GM19025 (cell line): ENCODE data around the gene CSTF3.
"Not testable (repeated sequence)": the region's sequence is repeated elsewhere in the genome, so short reads cannot be mapped to it uniquely, and the experiment has no call there.

ENCODE experiments used
- ATAC-seq: cut with Tn5 transposase; IDR thresholded peaks from one replicate; pipeline ENCODE4 v1.9.1; 2021; ENCODE audit warnings: mild to moderate bottlenecking, low read depth, moderate library complexity; ENCODE audit not compliant: unreplicated experiment

CSTF3 gene

DNA sequence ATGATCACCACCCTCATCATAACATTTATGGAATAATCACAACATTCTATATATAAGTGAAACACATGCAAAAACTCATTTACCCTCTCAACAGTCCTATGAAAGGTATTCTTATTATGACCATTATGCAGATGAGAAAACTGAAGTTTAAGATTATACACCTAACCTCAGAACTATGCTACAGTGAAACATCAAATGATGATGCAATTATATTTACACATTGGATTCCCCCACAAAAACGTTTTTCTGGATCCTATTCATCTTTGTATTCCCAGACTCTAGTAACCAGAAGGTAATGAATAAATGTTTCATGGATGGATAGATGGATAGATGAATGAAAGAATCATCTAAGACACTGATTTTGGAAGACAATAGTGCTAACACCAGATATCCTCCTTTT, 67.1 kb downstream of the CSTF3 start:
- no peak for ATAC-seq

DNA sequence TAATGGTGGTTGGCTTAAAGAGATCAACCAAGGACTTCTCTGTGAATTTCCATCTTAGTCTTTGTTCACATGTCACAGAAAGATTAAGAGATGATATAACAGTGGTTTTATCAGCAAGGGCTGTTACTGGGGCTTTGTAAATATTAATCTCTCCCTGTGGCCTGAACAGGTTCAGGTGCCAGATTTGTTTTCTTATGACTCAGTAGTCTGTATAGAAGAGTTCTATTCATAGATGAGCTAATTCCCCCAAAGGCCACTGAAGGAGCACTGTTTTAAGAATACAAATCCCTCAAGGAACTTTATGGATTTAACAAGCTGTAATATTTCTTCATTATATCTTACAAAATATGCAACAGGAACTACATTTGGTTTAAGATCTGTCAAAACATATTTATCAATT, 71.5 kb downstream of the CSTF3 start:
- no peak for ATAC-seq

DNA sequence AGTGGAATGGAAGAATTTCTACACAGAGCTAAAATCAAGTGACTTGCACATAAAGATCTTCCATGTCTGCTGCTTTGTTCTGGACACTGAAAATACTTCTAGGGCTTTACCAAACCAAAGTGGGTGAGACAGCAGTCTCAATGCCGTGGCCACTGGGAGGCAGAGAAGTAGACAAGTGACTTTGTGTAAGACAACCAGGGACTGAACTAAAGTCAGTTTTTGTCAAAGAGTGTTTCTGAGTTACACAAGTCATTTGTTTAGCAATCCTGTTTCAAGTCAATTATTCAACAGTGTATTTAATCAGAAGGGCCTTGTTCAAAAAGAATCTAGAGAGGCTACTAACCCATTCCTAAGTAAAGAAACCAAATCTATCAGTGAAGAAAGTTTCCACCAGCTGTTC, 75.3 kb downstream of the CSTF3 start:
- ATAC-seq = no peak

DNA sequence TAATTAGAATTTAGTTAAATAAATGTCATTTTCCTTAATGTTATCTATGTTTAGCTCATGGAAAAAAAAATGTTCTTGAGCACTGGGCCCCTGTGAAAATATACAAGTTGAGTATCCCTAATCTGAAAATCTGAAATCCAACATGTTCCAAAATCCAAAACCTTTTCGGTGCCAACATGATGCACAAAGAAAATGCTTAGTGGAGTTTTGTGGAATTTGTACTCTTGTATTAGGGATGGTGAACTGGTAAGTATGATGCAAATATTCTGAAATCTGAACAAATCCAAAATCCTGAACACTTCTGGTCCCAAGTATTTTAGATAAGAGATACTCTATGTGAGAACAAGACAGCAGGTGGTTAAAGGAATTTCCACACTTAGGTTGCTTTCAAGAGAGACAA, 77.4 kb downstream of the CSTF3 start:
- ATAC-seq = no peak

DNA sequence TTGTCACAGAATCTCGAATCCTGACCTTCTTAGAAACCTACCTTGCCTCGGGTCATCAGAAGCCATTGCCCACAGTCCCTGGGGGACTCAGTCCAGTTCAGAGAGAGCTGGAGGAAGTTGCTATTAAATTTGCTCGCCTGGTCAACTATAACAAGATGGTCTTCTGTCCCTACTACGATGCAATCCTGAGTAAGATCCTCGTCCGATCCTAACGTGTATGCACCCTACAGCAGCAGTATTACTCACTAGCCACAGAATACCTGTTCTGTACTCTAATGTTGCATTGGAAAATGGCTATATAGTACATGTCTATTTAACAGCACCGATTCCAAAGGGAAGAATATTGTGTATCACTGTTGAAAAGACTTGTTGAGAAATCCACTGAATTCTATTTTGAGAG, 88.8 kb downstream of the CSTF3 start:
- ATAC-seq = no peak

DNA sequence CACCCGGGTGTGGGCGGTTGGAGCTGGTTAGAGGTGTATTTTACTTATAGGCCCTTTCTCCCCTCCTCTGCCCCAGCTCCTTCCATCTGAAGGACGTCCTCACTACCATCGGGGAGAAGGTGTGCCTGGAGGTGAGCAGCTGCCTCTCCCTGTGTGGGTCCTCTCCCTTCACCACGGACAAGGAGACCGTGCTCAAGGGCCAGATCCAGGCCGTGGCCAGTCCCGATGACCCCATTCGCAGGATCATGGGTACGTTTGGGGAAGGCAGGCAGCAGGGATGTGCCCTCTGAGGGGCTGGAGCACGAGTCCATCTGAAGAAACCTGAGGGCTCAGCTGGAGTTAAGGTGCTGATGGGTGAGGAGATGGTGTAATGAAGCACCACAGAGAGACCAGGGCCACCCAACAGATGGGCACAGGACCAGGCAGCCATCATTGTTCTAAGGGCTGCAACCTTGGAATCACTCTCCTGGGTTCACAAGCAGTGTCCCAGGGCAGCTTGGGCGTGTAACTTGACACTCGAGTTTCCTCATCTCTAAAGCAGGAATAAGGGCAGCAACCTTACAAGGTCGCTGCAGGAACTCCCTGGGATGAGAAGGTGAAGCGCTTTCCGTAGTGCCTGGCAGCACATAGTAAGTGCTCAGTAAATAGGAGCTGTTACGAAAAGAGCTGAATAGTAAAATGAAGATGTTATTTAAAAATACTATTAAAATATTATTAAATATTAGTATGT, 92.5 kb downstream of the CSTF3 start:
- no peak for ATAC-seq

DNA sequence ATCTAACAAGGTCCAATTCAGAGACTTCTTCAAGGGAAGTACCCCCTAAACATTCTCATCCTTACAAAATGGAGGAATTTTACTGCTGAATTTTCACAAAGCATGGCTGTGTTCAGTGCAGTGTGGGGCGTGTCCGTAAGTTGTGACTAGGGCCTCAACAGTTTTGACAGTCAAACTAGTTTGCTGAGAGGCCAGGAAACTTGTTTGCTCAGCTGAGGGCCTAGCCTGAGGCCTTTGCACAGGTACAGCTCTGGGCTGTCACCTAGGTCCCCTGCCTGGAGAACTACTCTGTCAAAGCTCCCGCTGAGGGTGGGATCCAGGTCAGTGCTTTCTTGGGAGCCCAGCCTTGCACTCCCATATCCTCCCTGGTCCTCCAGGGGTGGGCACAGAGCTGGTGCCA, 94.0 kb downstream of the CSTF3 start:
- ATAC-seq = no peak

DNA sequence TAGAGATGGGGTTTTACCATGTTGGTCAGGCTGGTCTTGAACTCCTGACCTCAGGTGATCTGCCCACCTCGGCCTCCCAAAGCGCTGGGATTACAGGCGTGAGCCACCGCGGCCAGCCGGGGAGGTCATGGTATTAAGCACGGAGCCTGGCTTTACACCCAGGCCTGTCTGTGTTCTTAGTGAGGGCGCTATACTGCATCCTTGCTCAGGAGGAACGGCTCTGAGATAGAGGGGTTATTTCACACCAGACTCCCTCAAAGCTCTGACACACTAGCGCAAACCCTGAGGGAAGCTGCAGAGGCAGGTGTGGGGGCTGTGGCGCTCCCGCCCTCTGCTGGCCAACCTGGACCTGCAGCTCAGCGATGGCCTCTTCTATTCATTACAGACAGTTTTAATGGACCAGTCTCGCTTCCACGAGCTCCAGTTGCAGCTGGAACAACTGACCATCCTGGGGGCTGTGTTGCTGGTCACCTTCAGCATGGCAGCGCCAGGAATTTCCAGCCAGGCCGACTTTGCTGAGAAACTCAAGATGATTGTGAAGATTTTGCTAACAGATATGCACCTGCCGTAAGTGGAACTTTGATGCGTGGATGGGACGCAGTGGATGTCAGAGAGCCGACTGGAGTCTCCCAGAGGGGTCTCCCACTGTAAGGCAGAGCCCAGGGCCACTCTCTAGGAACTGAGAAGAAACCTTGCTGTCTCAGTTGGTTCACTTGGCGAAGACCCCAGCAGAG, 95.7 kb downstream of the CSTF3 start:
- peak; percentile 47 for ATAC-seq

DNA sequence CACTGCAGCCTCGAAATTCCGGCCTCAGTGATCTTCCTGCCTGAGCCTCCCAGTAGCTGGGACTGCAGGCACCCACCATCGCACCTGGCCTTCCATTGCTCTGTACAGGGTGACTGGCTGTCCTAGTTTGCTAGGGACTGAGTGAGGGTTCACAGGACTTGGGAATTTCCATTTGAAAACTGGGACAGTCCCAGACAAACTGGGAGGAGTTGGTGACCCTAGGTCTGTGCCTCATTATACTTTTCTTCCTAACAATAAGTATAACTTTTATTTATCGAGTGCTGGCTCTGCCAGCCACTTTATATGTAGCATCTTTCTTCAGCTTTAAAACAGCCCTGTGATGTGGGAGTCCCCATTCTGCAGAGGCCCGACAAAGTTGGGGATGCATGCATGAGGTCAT, 96.4 kb downstream of the CSTF3 start:
- no peak for ATAC-seq

DNA sequence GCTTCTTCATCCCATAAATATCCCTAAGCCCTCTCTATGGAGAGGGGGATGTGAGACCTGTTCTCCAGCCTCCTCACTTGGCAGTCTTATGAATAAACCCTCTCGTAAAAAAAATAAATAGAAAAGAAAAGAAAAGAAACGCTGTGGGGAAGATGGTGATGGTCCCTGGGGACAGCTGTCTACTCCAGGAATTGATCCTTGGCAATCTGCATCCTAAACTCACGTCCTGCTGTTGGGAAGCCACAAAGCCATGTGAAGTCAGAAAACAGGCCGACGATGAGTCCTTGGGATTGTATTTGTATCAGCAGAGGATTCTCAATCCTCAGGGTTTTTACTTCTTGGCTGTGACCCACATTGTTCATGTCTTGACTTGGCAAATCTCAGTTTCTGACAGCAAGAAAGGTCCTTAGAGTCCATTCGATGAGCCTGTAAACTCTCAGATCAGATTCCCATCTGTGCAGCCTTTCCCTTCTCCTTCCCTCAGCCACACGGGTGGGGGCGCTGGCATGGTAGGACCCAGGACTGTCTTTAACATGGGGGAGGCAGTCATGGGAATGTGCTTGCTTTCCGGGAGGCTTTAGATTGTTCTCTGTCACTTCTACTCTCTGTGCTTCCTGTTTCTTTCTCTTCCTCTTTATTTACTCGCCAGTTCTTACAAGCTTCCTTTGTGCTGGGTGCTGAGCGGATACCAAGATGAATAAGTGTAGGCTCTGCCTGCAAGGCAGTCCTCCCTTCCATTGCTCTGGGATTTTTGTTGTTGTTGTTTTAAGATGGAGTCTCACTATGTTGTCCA, 97.1 kb downstream of the CSTF3 start:
- ATAC-seq = no peak

DNA sequence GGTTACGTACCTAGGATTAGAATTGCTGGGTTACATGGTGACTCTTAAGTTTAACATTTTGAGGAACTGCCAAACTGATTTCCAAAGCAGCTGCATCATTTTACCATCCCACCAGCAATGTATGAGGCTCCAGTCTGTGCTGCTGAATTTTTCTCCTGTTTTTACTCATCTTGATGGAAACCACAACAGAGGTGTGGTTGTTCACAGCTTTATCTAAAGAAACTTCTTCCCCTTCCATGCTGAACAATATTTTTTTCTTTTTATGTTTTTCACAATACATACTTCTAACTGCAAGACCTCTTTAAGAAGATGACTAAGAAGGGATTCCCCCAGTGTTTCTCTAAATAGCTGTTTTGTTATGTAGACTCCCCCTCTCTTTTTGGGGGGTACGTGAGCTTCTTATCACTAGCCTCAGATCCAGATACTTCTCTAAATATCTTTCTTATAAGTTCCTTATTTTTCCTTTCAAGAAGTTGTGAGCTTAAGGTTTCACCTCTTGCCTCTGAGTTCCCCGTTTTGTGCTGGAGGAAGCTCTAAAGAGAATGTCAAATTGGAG, 97.9 kb downstream of the CSTF3 start:
- ATAC-seq = peak; percentile 40

DNA sequence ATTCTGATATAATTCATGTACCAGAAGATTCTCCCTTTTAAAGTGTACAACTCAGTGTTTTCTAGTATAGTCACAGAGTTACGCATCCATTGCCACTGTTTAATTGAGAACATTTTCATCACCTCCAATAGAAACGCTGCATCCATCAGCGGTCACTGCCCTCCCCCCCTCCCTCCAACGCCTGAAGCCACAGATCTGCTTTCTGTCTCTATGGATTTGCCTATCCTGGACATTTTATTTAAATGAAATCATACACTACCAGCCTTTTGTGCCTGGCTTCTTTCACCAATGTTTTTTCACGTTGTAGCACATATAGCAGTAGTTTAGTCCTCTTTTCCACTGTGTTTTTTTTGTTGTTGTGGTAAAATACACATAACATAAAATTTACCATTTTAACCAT, 99.1 kb downstream of the CSTF3 start:
- no peak for ATAC-seq

DNA sequence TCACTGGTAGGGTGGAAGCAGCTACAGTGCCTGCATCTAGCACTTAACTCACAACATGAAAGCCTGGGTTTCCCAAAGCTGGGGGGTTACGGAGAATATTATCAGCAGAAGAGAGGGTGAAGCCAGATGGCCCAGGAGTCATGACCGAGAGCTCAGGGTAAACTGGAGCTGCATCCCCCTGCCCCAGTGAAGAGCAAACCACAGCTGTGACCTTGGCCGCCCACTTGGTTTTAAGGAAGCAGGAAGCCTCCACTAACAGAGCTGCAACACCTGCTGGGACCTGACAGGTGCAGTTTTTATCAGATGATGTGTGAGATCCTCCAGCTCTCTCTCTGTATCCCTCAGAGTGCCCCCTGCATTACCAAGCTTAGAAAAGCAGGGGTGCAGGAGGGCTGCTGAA, 101.0 kb downstream of the CSTF3 start:
- ATAC-seq = no peak

DNA sequence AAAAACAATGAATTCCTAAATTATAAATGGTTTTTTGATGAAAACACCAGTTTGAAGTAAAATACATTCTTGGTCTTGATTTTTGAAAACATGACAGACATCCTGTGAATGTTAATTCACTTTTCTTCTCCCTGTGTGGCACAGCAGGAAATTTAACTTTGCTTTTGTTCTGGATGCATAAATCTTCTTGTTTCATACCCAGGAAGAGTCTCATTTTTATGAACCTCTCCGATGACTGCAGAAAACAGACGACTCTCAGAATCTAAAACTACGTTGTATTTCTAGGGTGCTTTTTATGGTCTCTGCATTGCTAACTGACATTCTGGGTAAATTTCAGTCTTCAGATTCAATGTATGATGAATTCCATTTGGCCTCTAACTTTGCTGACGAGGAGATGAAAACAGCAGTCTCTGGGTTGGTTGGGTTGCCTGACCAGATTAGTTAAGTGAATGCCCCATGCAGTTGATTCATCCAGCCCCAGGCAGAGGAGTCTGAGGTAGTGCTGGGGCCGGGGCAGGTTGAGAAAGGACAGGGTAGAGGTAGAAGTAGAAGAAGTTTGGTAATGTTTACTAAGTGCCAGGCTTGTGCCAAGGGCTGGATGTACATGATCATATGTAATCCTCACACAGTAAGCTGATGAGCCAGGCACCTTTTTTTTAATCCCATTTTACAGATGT, 101.8 kb downstream of the CSTF3 start:
- no peak for ATAC-seq

DNA sequence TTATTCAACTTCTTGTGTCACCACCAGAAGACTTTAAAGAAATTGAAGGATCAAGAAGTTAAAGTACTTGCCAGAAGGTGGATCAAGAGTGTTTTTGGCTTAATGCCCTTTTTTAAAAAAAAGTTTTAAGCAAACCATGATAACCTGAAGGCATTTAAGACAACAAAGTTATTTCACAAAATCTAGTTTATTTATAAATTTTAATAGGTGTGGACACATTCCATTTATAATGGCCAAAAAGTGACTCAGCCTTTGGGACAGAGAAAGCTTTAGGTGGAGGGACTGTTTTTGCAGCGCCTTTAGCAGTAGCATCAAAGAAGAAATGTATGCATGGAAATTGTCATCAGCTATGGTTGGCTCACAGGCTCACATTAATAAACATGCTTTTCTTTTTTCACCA, 104.0 kb downstream of the CSTF3 start:
- ATAC-seq = no peak

DNA sequence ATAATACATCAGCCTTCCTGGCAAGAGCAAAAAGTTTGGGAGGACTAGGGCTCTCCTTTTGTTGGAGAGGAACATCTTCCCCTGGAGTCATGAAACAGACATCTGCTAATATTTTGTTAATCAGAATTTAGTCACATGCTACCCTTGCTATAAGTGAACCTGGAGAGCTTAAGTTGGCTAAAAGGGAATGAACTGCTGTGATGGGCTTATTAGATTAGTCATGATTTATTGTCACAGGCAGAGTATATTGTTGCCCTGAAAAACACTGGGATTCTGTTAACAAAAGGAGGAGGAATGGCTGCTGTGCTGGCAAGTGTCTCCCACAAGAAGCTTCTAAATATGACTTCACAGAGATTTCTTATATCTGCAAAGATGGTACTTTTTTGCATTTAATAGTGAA, 105.9 kb downstream of the CSTF3 start:
- no peak for ATAC-seq

DNA sequence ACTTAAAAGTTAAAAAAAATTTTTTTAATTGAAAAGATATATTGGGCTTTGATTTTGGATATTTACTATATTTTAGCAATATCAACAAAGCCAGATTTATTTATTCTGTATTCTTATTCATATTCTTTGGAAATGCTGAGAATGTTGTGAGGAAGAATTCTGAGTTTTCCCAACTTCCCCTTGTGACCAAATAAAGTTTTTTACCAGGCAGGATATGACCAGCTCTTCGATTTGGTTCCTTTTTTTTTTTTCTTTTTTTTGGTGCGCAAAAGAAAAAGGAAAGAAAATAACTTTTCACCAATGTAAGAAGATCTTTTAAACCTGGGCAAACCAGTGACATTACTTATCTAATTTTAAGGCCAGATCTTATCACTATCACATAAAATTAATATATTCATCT, 109.0 kb downstream of the CSTF3 start:
- no peak for ATAC-seq

DNA sequence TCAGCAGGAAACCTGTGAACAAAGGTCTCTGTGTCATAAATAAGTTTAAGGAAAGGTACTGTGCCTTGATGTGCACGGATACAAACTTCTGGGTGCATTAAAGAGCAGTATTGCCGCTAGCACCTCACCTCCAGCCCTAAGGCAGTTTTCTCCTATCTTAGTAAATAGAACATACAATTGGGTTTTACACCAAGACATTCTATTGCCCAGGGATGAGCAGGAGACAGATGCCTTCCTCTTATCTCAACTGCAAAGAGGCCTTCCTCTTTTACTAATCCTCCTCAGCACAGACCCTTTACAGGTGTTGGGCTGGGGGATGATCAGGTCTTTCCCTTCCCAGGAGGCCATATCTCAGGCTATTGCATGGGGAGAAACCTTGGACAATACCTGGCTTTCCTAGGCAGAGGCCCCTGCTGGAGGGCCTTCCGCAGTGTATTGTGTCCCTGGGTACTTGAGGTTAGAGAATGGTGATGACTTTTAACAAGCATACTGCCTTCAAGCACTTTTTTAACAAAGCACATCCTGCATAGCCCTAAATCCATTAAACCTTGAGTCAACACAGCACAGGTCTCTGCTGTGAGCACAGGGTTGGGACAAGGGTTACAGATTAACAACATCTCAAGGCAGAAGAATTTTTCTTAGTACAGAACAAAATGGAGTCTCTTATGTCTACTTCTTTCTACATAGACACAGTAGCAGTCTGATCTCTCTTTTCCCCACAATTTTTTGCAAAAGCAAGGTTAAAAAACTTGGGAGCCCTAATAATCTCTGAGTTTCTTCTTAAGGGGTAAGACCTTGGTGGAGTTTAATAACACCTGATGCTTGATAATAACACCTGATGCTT, 111.5 kb downstream of the CSTF3 start:
- ATAC-seq = not testable (repeated sequence)

DNA sequence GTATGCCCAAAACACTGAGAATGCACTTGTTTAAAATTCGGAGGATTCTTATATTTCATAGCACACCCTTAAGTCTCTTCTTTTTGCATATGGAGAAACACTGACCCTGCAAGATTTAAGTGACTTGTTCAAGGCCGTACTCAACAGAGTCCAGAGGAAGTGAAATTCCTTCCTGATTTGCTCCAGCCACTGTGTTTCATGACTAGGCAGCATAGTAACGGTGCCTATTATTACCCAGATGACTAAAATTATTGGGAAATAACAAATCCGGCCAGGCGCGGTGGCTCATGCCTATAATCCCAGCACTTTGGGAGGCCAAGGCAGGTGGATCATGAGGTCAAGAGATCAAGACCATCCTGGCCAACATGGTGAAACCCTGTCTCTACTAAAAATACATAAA, 112.6 kb downstream of the CSTF3 start:
- ATAC-seq = not testable (repeated sequence)
